H1 (cell line): ENCODE measurements around the gene SH3PXD2B. TPM values are rescaled to one million over a fixed set of nuclear protein-coding genes. Genes with fewer than 3 reads are reported as not detected.

ENCODE experiments used
- CTCF ChIA-PET: fragments of 300-600 bp; sonication (Branson Sonifier 250); formaldehyde crosslinking; loops from one replicate; lab custom pipeline; 2021; ENCODE audit not compliant: partially characterized antibody; lab: Charles Lee
- POLR2A ChIA-PET: fragments of 300-600 bp; sonication (Branson Sonifier 250); formaldehyde crosslinking; loops from one replicate; lab custom pipeline; 2021; ENCODE audit warnings: inconsistent platforms; ENCODE audit not compliant: partially characterized antibody; lab: Charles Lee
- DNase-seq, 2 experiments: peaks; one replicate each; pipeline versions ENCODE4 v3.0.0 to v3.0.0-alpha.2; 2010 to 2022; ENCODE audit warnings: low spot score in 2 of 2, low read depth in 1 of 2, mixed read lengths in 1 of 2
- FAIRE-seq: peaks from 2 replicates; lab custom pipeline; 2011; peaks lifted over from hg19 to GRCh38; lab: Jason Lieb, UNC
- H2AFZ ChIP-seq: 2 replicates; pipeline ENCODE4 v1.8.1; 2012; ENCODE audit warnings: low read length, inconsistent platforms
- H2AK5ac ChIP-seq: 2 replicates; pipeline ENCODE4 v1.6.1; 2013; ENCODE audit warnings: low read depth, low read length
- H2BK120ac ChIP-seq: replicated peaks from 2 replicates; pipeline ENCODE3; 2013; ENCODE audit warnings: low read depth, low read length, inconsistent platforms
- H2BK12ac ChIP-seq: 2 replicates; pipeline ENCODE4 v1.6.1; 2013; ENCODE audit warnings: low read depth, low read length
- H2BK15ac ChIP-seq: 2 replicates; pipeline ENCODE4 v1.6.1; 2013; ENCODE audit warnings: low read length
- H2BK20ac ChIP-seq: 2 replicates; pipeline ENCODE4 v1.6.1; 2013; ENCODE audit warnings: low read length
- H2BK5ac ChIP-seq: 2 replicates; pipeline ENCODE4 v1.6.1; 2013; ENCODE audit warnings: low read depth, low read length
- H3K14ac ChIP-seq: 2 replicates; pipeline ENCODE4 v1.6.1; 2013; ENCODE audit warnings: inconsistent platforms; ENCODE audit not compliant: insufficient read length
- H3K18ac ChIP-seq: 2 replicates; pipeline ENCODE4 v1.6.1; 2013; ENCODE audit warnings: low read length; ENCODE audit errors: extremely low read depth
- H3K23ac ChIP-seq: 2 replicates; pipeline ENCODE4 v1.6.1; 2013; ENCODE audit warnings: inconsistent platforms; ENCODE audit not compliant: insufficient read length
- H3K23me2 ChIP-seq: 2 replicates; pipeline ENCODE4 v1.6.1; 2013; ENCODE audit warnings: low read depth, low read length
- H3K27ac ChIP-seq: 2 replicates; pipeline ENCODE4 v1.6.1; 2011; ENCODE audit warnings: low read depth, low read length, inconsistent platforms
- H3K27me3 ChIP-seq, 4 experiments: replicated peaks in 1 of 4; 1 replicate in 1 of 4; 2 replicates in 3 of 4; pipeline versions ENCODE4 v1.6.1 to v1.8.1; 2011 to 2013; ENCODE audit warnings: low read length in 3 of 4, mild to moderate bottlenecking in 3 of 4, inconsistent platforms in 2 of 4, mixed read lengths in 2 of 4, moderate library complexity in 1 of 4; ENCODE audit not compliant: control insufficient read depth in 3 of 4, insufficient read depth in 3 of 4; ENCODE audit errors: extremely low read depth in 1 of 4
- H3K36me3 ChIP-seq, 4 experiments: 2 replicates each; pipeline versions ENCODE4 v1.6.1 to v1.8.1; 2011 to 2013; ENCODE audit warnings: mild to moderate bottlenecking in 4 of 4, low read length in 3 of 4, moderate library complexity in 2 of 4, control low read depth in 1 of 4, inconsistent platforms in 1 of 4; ENCODE audit not compliant: insufficient read depth in 4 of 4, control insufficient read depth in 2 of 4
- H3K4ac ChIP-seq: replicated peaks from 2 replicates; pipeline ENCODE3; 2013; ENCODE audit warnings: low read length, low read depth, mixed read lengths, inconsistent platforms; ENCODE audit not compliant: insufficient read length
- H3K4me1 ChIP-seq, 4 experiments: replicated peaks in 1 of 4; 1 replicate in 1 of 4; 2 replicates in 3 of 4; pipeline versions ENCODE4 v1.6.1 to v1.8.1; 2011 to 2013; ENCODE audit warnings: low read length in 3 of 4, inconsistent platforms in 2 of 4, mixed read lengths in 1 of 4; ENCODE audit not compliant: insufficient read depth in 4 of 4, control insufficient read depth in 3 of 4
- H3K4me2 ChIP-seq, 2 experiments: 2 replicates each; pipeline versions ENCODE4 v1.6.1 to v1.8.1; 2011 to 2013; ENCODE audit warnings: low read depth in 2 of 2, low read length in 2 of 2, control low read depth in 1 of 2, inconsistent platforms in 1 of 2, mild to moderate bottlenecking in 1 of 2; ENCODE audit not compliant: insufficient read depth in 1 of 2
- H3K4me3 ChIP-seq, 4 experiments: fragments of 200-600, 300-600 bp in 1 of 4; sonication (generic), shearing (Covaris generic), sonication (Bioruptor Twin) in 1 of 4; 2 replicates each; pipeline versions ENCODE4 v1.5.1 to v1.8.1; 2011 to 2016; ENCODE audit warnings: low read length in 4 of 4, low read depth in 3 of 4, control low read depth in 2 of 4, inconsistent platforms in 2 of 4, mild to moderate bottlenecking in 2 of 4, mixed read lengths in 1 of 4, moderate library complexity in 1 of 4; ENCODE audit not compliant: insufficient read depth in 2 of 4; ENCODE audit errors: extremely low read depth in 1 of 4
- H3K56ac ChIP-seq: replicated peaks from 2 replicates; pipeline ENCODE3; 2013; ENCODE audit warnings: low read depth, mild to moderate bottlenecking, mixed read lengths, low read length, inconsistent platforms; ENCODE audit not compliant: insufficient read length
- H3K79me1 ChIP-seq: 2 replicates; pipeline ENCODE4 v1.6.1; 2013; ENCODE audit warnings: low read depth, low read length, control low read depth
- H3K79me2 ChIP-seq, 2 experiments: 2 replicates each; pipeline versions ENCODE4 v1.6.1 to v1.8.1; 2012 to 2013; ENCODE audit warnings: low read length in 2 of 2, mild to moderate bottlenecking in 2 of 2, inconsistent platforms in 1 of 2; ENCODE audit not compliant: insufficient read depth in 2 of 2, control insufficient read depth in 1 of 2
- H3K9ac ChIP-seq, 4 experiments: replicated peaks in 1 of 4; 1 replicate in 1 of 4; 2 replicates in 3 of 4; pipeline versions ENCODE4 v1.6.1 to v1.8.1; 2011 to 2013; ENCODE audit warnings: low read depth in 3 of 4, low read length in 3 of 4, control low read depth in 2 of 4, mild to moderate bottlenecking in 2 of 4, moderate library complexity in 2 of 4, inconsistent platforms in 1 of 4; ENCODE audit errors: extremely low read depth in 1 of 4
- H3K9me3 ChIP-seq, 2 experiments: 2 replicates each; pipeline versions ENCODE4 v1.6.1 to v1.8.1; 2012 to 2013; ENCODE audit warnings: mild to moderate bottlenecking in 2 of 2, moderate library complexity in 2 of 2, control low read depth in 1 of 2, inconsistent platforms in 1 of 2, low read depth in 1 of 2, low read length in 1 of 2, mixed read lengths in 1 of 2; ENCODE audit not compliant: insufficient read depth in 2 of 2
- H4K20me1 ChIP-seq, 2 experiments: replicated peaks in 1 of 2; 2 replicates each; pipeline versions ENCODE3 to v1.8.1; 2011 to 2013; ENCODE audit warnings: inconsistent platforms in 2 of 2, low read length in 2 of 2, mild to moderate bottlenecking in 1 of 2; ENCODE audit not compliant: insufficient read depth in 2 of 2, control insufficient read depth in 1 of 2
- H4K5ac ChIP-seq: 2 replicates; pipeline ENCODE4 v1.6.1; 2013; ENCODE audit warnings: low read length, low read depth, mixed read lengths, inconsistent platforms; ENCODE audit not compliant: insufficient read length
- H4K8ac ChIP-seq: 2 replicates; pipeline ENCODE4 v1.8.0; 2013; ENCODE audit warnings: mild to moderate bottlenecking, moderate library complexity, low read length, inconsistent platforms; ENCODE audit not compliant: insufficient read depth; ENCODE audit errors: extremely low read depth
- H4K91ac ChIP-seq: replicated peaks from 2 replicates; pipeline ENCODE3; 2013; ENCODE audit warnings: low read length, mixed read lengths, inconsistent platforms; ENCODE audit not compliant: insufficient read length
- KDM1A ChIP-seq: fragments of 200-600, 300-600 bp; sonication (generic); IDR thresholded peaks from 2 replicates; pipeline ENCODE4 v1.7.1; 2016; ENCODE audit warnings: mild to moderate bottlenecking, low read length, borderline replicate concordance
- POU5F1 ChIP-seq: IDR thresholded peaks from 2 replicates; pipeline ENCODE4 v1.6.1; 2011; ENCODE audit warnings: low read depth, mild to moderate bottlenecking, low read length, moderate library complexity
- SRF ChIP-seq: IDR thresholded peaks from 2 replicates; pipeline ENCODE4 v1.6.1; 2011; ENCODE audit warnings: mild to moderate bottlenecking, low read depth, low read length, moderate library complexity
- WGBS, 2 experiments: shearing (Covaris generic) in 1 of 2; methylation state at CpG; one replicate each; pipeline versions ENCODE4 v1.1.6 to v1.1.7; 2013 to 2015; ENCODE audit warnings: low lambda C conversion rate in 2 of 2, mixed read lengths in 2 of 2, inconsistent platforms in 1 of 2, low coverage in 1 of 2, missing lambda C conversion rate in 1 of 2; ENCODE audit not compliant: insufficient replicate concordance in 2 of 2, insufficient coverage in 1 of 2, insufficient read length in 1 of 2; ENCODE audit errors: extremely low coverage in 1 of 2, missing lambda C conversion rate in 1 of 2; 5-methylcytosine and 5-hydroxymethylcytosine counted together
- polyA plus RNA-seq, 7 experiments: library from polyadenylated mRNA; depleted of rRNA in 3 of 7; stranded (reverse) in 5 of 7; unstranded in 2 of 7; fragments of >200 nt in 5 of 7; fragments of 200-250 nt in 2 of 7; gene quantifications; 1 replicate in 5 of 7; 2 replicates in 1 of 7; 4 replicates in 1 of 7; pipeline versions ENCODE4 v1.2.1 to v1.2.3, GENCODE V29; 2011 to 2013; ENCODE audit warnings: missing spikeins in 2 of 7, mixed read lengths in 2 of 7
- total RNA-seq: library from RNA; stranded (reverse); fragmentation: NEBNext Ultra II Directional; extraction: Animal tissue kit (Norgen Biotek cat#: 25700); gene quantifications from 2 replicates; pipeline ENCODE4 v1.2.1, GENCODE V29; 2021

The SH3PXD2B gene
- total and polyA plus RNA-seq, 2 of the 8 experiments (the other 6 are each of a cell fraction or from before 2014, with no cell fraction given) = 32.9 to 72.9 TPM

DNA sequence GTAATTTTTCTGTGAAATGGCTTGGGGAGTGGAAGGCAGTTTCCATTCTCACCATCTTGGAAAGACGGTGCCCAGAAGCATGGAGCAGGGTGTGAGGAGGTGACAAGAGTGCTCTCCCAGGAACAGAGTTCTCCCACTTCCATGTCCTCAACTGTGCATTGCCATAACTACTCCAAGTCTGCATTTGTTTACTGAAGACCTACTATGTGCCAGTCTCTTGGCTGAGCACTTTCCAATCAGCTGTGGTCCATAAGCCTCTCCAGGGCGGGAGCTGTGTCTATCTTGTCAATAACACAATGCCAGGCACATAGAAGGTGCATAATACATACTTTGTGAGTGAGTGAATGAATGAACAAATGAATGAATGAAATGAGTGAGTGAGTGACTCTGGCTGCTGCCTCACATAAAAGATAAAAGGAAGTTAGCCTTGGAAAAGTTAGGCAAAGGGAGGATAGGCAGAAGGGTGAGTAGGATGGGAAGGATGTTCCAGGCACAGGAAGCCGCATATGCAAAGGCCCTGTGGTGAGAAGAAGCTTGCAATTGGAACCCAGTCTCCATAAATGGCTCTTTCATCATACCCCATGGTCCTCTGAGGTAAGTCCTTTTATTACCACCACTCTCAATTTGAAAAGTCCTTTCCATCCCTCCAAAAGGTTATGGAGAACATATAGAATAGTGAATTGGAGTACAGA, 31.3 kb upstream of the SH3PXD2B start:
- H3K18ac ChIP-seq = no peak overlapping the region
- H3K79me2 ChIP-seq = no peaks in the 10 kb centered on the region

More for the DNA sequence above, 31.3 kb upstream of the SH3PXD2B start:
- CTCF ChIA-PET = interaction anchor here (0.6 to 0.8 kb wide), 2 partner anchors 133 to 158 kb away, joined by 3 to 4 read pairs; no protein-coding TSS in a partner anchor
- Histone ChIP-seq H4K91ac (no peak overlapping the region), H3K56ac (no peak overlapping the region), H2BK120ac (no peak overlapping the region), H3K4me1 (no peaks in the 10 kb centered on the region), H2BK5ac (no peak overlapping the region), H4K20me1 (no peaks in the 10 kb centered on the region), H3K79me1 (no peaks in the 10 kb centered on the region), H3K9me3 (peaks cover 0 to 6% of the 10 kb centered on the region in 2 experiments; a peak in 1 of 4 replicates), H3K14ac (no peak overlapping the region), H3K4ac (no peak overlapping the region), H3K4me2 (no peak overlapping the region), H3K36me3 (no peaks in the 10 kb centered on the region), H4K8ac (no peak overlapping the region), H3K23me2 (no peaks in the 10 kb centered on the region), H3K27ac (no peak overlapping the region), H2AK5ac (no peak overlapping the region), H2BK20ac (no peak overlapping the region), H2AFZ (no peak overlapping the region), H2BK15ac (no peak overlapping the region), H3K27me3 (no peaks in the 10 kb centered on the region; a peak in 1 of 7 replicates), H3K4me3 (no peak overlapping the region), H3K23ac (no peak overlapping the region), H2BK12ac (no peak overlapping the region), H4K5ac (no peak overlapping the region), H3K9ac (no peak overlapping the region)
- 75% methylated on average over 3 of the region's 3 CpGs; no CpG with 5 or more reads in 1 of the 2 experiments for WGBS, 2 experiments
- DNase-seq (no peak), FAIRE-seq (no peak)
- POLR2A ChIA-PET = no interaction called here
- TF ChIP-seq POU5F1 (no peak), SRF (no peak), KDM1A (peak; percentile 45; the same call in 1 of the 2 replicates)
- TF ChIP-seq, all 59 proteins: peak for 1
